Liver (tissue), 3 donors: ENCODE data around the gene CELF5.
"Not testable (repeated sequence)": the region's sequence is repeated elsewhere in the genome, so short reads cannot be mapped to it uniquely, and the experiment has no call there.

Experiments
- GABPA ChIP-seq, 2 donors: IDR thresholded peaks in 1 of 2; conservative IDR thresholded peaks in 1 of 2; 2 replicates each; pipeline ENCODE4 v1.6.1; 2016; ENCODE audit warnings: antibody characterized with exemption in 2 of 2, mild to moderate bottlenecking in 1 of 2, moderate library complexity in 1 of 2
- MAX ChIP-seq: IDR thresholded peaks from 2 replicates; pipeline ENCODE4 v1.6.1; 2016; ENCODE audit warnings: antibody characterized with exemption
- TF ChIP-seq, protein P1 (sequence below): fragments of 150-350 bp; IDR thresholded peaks from 2 replicates; pipeline ENCODE4 v1.5.1; 2017; ENCODE audit warnings: improper control_type of control experiment, low read depth, low read length; ENCODE audit not compliant: missing input control
- donor health status: healthy.
- donor health status: healthy.

GRCh38 chr19:3191806-3192104 lies 32.7 kb upstream of the CELF5 start:
- not testable (repeated sequence) for TF ChIP-seq GABPA (IDR thresholded peaks at IDR 0.05 in 1 of 2, conservative IDR thresholded peaks at IDR 0.05 in 1 of 2); MAX
- TF ChIP-seq, protein P1, sequence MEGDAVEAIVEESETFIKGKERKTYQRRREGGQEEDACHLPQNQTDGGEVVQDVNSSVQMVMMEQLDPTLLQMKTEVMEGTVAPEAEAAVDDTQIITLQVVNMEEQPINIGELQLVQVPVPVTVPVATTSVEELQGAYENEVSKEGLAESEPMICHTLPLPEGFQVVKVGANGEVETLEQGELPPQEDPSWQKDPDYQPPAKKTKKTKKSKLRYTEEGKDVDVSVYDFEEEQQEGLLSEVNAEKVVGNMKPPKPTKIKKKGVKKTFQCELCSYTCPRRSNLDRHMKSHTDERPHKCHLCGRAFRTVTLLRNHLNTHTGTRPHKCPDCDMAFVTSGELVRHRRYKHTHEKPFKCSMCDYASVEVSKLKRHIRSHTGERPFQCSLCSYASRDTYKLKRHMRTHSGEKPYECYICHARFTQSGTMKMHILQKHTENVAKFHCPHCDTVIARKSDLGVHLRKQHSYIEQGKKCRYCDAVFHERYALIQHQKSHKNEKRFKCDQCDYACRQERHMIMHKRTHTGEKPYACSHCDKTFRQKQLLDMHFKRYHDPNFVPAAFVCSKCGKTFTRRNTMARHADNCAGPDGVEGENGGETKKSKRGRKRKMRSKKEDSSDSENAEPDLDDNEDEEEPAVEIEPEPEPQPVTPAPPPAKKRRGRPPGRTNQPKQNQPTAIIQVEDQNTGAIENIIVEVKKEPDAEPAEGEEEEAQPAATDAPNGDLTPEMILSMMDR, result not testable (repeated sequence)
